Cerebellar cortex (tissue), 1 donor: Measurements from ENCODE around the gene EFCAB11.

Source experiments
- DNase-seq: peaks from one replicate; pipeline ENCODE4 v3.0.0-alpha.2; 2015; ENCODE audit warnings: low spot score

EFCAB11 gene

GRCh38 chr14:89954070-89955021 is at the start of gene EFCAB11:
EFCAB11 (minus strand) TSS chr14:89954730; CDS start chr14:89954660, 70 bp downstream.
- peak; percentile 99 for DNase-seq

- DNase-seq: no peak
Observed at GRCh38 chr14:90003526-90004307, 49.2 kb upstream of the EFCAB11 start.

- no peak for DNase-seq
Observed at GRCh38 chr14:90000935-90001334, 46.4 kb upstream of the EFCAB11 start.

GRCh38 chr14:89996963-89997362 is 42.4 kb upstream of the EFCAB11 start:
- no peak for DNase-seq

- no peak for DNase-seq
Observed at GRCh38 chr14:89992273-89992672, 37.7 kb upstream of the EFCAB11 start.

GRCh38 chr14:89990623-89991275 is 36.2 kb upstream of the EFCAB11 start:
- DNase-seq: no peak

- DNase-seq: no peak
Observed at GRCh38 chr14:89990218-89990617, 35.7 kb upstream of the EFCAB11 start.

GRCh38 chr14:89988787-89989186 is 34.3 kb upstream of the EFCAB11 start:
- no peak for DNase-seq

- no peak for DNase-seq
Observed at GRCh38 chr14:89987161-89987475, 32.6 kb upstream of the EFCAB11 start.

GRCh38 chr14:89986462-89987160 is 32.1 kb upstream of the EFCAB11 start:
- DNase-seq: no peak

GRCh38 chr14:89983375-89983774 is 28.8 kb upstream of the EFCAB11 start:
- DNase-seq: no peak

- no peak for DNase-seq
Observed at GRCh38 chr14:89978656-89979055, 24.1 kb upstream of the EFCAB11 start.

- no peak for DNase-seq
Observed at GRCh38 chr14:89977668-89978067, 23.1 kb upstream of the EFCAB11 start.

- peak; percentile 86 for DNase-seq
Observed at GRCh38 chr14:89973234-89973823, 18.8 kb upstream of the EFCAB11 start.

- DNase-seq: no peak
Observed at GRCh38 chr14:89965839-89966238, 11.3 kb upstream of the EFCAB11 start.

- no peak for DNase-seq
Observed at GRCh38 chr14:89963288-89963978, 8.9 kb upstream of the EFCAB11 start.

GRCh38 chr14:89960914-89961313 is 6.4 kb upstream of the EFCAB11 start:
- DNase-seq: no peak

GRCh38 chr14:89959853-89960445 is 5.4 kb upstream of the EFCAB11 start:
- DNase-seq: no peak

- no peak for DNase-seq
Observed at GRCh38 chr14:89958966-89959365, 4.4 kb upstream of the EFCAB11 start.

- peak; percentile 48 for DNase-seq
Observed at GRCh38 chr14:89957791-89958190, 3.3 kb upstream of the EFCAB11 start.

- DNase-seq: no peak
Observed at GRCh38 chr14:89957376-89957775, 2.8 kb upstream of the EFCAB11 start.
